ENCODE measurements around the gene RTN3. TPM values are rescaled to one million over a fixed set of nuclear protein-coding genes. Genes with fewer than 3 reads are reported as not detected.
"Not testable (repeated sequence)": the region's sequence is repeated elsewhere in the genome, so short reads cannot be mapped to it uniquely, and the experiment has no call there.

RTN3 gene
- total RNA-seq, 2 donors from 2014 or later: 64.4 to 96.3 TPM

DNA sequence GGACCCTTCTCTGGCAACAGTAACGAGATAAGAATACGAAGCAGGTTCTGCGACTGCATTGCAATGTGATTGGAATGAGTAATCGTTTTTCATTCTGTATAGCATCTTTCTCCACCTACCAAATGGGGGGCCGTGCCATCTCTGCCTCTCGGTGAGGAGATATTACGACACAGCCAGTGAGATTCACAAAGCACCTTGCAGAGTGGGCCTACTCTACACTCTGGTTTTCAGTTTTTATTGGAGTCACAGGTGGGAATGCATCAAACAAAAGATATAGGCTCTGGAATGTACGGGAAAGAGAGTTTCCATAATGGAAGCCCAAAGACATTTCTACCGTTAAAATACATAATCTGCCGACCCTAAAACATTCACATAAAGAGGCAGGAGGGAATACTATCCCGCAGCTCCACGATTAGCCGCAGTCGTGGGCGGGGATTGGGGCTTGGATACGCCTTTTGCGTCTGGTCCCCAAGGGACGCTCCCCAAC is 423 bp upstream of the RTN3 start:
- Histone ChIP-seq H3K4me3 (peak overlapping the region; percentile 76 to 92), H3K27ac (peak overlapping the region; percentile 96 to 98), H3K4me1 (peaks cover 0 to 26% of the 10 kb centered on the region in 2 donors), H3K9me3 (no peaks in the 10 kb centered on the region), H3K36me3 (no peaks in the 10 kb centered on the region), H3K27me3 (no peaks in the 10 kb centered on the region)
- TF ChIP-seq, protein P1, sequence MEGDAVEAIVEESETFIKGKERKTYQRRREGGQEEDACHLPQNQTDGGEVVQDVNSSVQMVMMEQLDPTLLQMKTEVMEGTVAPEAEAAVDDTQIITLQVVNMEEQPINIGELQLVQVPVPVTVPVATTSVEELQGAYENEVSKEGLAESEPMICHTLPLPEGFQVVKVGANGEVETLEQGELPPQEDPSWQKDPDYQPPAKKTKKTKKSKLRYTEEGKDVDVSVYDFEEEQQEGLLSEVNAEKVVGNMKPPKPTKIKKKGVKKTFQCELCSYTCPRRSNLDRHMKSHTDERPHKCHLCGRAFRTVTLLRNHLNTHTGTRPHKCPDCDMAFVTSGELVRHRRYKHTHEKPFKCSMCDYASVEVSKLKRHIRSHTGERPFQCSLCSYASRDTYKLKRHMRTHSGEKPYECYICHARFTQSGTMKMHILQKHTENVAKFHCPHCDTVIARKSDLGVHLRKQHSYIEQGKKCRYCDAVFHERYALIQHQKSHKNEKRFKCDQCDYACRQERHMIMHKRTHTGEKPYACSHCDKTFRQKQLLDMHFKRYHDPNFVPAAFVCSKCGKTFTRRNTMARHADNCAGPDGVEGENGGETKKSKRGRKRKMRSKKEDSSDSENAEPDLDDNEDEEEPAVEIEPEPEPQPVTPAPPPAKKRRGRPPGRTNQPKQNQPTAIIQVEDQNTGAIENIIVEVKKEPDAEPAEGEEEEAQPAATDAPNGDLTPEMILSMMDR (IDR thresholded peaks at IDR 0.05): no peak
- DNase-seq (ENCODE audit: low spot score): peak; percentile 57

DNA sequence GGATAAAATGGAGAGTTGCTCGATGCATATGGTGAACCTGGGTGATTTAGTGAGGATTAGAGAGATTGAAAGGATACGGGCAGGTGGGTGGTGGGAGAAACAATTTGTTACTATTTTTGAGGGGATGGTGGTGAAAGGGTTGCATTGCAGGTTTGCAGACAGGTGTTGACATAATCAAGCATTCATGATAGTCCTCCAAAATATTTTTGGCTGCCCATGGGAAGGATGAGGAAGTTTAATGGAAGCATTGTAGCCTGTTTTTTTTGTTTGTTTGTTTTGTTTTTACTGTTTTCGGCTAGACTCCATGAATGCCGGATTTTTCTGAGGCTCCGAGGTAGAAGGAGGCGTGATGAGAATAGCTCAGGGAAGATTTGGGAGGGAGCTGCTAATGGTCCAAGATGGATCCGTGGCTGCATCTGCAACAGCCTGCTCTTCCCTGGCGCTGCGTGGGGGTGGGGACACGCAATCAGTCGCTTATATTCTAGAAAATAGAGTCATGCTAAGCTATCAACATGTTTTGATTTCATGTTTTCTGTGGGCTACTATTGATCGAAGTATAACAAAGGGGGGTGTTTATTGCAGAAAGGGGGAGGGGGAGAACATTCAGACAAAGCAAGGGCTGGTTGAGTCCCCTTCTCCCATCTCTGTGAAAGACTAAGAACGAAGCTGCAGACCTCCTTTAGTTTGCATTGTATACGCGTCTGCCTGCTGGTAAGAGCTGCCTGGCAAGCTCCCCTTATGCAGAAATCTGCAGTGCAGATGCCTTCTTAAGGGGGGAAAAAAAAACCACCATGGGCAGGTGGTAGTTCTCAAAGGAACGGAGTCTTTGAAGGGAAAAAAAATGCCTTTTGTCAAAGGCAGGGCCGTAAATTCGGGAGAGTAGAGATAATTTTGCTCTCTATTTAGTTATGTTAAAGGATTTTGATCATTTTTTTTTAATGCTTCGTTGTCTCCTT is 1.0 kb downstream of the RTN3 start:
- Histone ChIP-seq H3K27ac (peak overlapping the region; percentile 96 to 98), H3K9me3 (no peaks in the 10 kb centered on the region), H3K4me3 (peak overlapping the region; percentile 76 to 92), H3K36me3 (no peaks in the 10 kb centered on the region), H3K4me1 (peaks cover 0 to 35% of the 10 kb centered on the region in 2 donors), H3K27me3 (no peaks in the 10 kb centered on the region)
- DNase-seq (ENCODE audit: low spot score): no peak
- TF ChIP-seq, protein P1 (IDR thresholded peaks at IDR 0.05): no peak

DNA sequence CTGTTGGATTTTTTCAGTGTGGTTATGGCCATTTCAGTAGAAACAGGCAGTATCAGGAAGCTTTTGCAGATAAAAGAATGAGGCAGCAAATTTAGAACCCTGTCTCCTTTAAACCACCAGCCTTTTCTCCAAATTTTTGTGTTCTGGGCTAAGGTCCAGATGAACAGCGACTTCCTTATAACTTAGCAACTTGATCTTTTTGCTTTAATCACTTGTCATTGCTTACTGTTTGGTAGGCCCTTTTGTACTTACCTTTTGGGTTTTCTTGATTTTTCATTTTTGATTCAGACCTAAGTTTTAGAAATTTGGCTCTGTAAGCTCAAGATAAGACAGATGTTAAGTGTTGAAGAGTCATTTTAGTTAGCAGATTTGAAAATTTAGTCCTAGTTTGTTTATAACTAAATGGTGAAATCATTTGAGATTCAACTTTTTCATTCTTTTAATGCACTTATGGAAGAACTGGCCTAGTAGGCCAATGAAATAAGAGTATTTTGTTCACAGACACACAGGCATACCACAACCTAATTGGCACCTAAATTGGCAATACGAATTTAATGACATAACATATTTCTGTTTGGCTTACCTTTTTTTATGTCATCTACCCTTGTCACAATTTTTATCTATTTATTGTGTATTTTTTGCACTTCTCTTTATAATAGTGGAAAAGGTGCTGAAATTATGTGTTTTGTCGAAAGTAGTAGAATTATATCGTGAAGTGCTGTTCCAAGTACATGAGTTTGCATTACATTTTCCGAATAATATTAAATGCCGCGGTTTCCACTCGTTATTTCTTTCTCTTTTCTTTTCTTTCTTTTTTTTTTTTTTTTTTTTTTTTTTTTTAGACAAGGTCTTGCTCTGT is 2.1 kb downstream of the RTN3 start:
- peak overlapping the region; percentile 76 to 92 for H3K4me3 ChIP-seq
- TF ChIP-seq, protein P1 (IDR thresholded peaks at IDR 0.05): no peak
- no peak for DNase-seq (ENCODE audit: low spot score)
- no peaks in the 10 kb centered on the region for H3K27me3 ChIP-seq
- H3K27ac ChIP-seq: peak overlapping the region; percentile 96 to 98
- H3K36me3 ChIP-seq: no peaks in the 10 kb centered on the region
- H3K4me1 ChIP-seq: peaks cover 0 to 36% of the 10 kb centered on the region in 2 donors
- no peaks in the 10 kb centered on the region for H3K9me3 ChIP-seq

DNA sequence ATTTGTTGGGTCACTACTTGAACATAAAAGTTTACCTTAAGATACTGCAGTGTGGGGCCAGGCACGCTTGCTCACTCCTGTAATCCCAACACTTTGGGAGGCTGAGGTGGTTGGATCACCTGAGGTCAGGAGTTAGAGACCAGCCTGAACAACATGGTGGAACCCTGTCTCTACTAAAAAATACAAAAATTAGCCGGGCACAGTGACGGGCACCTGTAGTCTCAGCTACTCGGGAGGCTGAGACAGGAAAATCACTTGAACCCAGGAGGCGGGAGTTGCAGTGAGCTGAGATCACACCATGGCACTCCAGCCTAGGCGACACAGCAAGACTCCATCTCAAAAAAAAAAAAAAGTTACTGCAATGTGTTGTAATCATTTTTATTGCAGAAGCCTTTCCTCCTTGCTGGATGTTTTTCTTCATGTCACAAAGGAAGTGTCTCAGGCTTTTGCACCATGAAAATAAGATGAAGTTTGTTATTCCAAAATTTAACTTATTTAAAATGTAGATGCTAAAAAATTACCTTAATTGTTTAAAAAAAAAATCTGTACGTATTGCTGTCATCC is 3.9 kb downstream of the RTN3 start:
- not testable (repeated sequence) for H3K36me3 ChIP-seq; H3K27ac ChIP-seq; H3K4me3 ChIP-seq; H3K27me3 ChIP-seq; DNase-seq (ENCODE audit: low spot score); H3K9me3 ChIP-seq
- H3K4me1 ChIP-seq: peaks cover 0 to 49% of the 10 kb centered on the region in 2 donors

DNA sequence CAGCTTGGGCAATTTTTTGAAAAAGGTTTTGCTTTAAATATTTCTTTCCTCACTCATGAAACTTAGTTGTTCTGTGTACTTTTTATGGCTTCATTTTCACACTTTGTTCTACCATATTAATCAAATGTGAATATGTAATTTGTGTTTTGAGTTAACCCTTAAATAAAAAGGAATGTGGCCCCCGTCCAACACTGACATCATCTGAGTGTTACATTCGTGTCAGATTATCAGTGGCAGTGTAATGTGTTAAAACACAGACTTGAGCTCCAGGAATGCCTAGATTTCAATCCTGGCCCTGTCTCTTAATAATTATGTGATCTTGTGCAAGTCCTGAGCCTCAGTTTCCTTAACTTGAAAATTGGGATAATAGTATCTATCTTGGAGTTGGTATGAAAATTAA is 5.6 kb downstream of the RTN3 start:
- DNase-seq (ENCODE audit: low spot score): no peak
- Histone ChIP-seq H3K27ac (no peak overlapping the region), H3K4me3 (no peak overlapping the region), H3K9me3 (no peaks in the 10 kb centered on the region), H3K27me3 (no peaks in the 10 kb centered on the region), H3K36me3 (no peaks in the 10 kb centered on the region), H3K4me1 (peaks cover 0 to 40% of the 10 kb centered on the region in 2 donors)
- TF ChIP-seq, protein P1 (IDR thresholded peaks at IDR 0.05): no peak
